Activated T-cell treated with anti-CD3 and anti-CD28 coated beads for 48 hours (primary cell): ENCODE results near the gene BEAN1.
A peak's percentile ranks its signal among the peaks of the same experiment; 100 is the strongest.

Experiments
- DNase-seq: peaks from one replicate; pipeline ENCODE4 v3.0.0-alpha.2; 2020; ENCODE audit warnings: low read depth

The BEAN1 gene

DNA sequence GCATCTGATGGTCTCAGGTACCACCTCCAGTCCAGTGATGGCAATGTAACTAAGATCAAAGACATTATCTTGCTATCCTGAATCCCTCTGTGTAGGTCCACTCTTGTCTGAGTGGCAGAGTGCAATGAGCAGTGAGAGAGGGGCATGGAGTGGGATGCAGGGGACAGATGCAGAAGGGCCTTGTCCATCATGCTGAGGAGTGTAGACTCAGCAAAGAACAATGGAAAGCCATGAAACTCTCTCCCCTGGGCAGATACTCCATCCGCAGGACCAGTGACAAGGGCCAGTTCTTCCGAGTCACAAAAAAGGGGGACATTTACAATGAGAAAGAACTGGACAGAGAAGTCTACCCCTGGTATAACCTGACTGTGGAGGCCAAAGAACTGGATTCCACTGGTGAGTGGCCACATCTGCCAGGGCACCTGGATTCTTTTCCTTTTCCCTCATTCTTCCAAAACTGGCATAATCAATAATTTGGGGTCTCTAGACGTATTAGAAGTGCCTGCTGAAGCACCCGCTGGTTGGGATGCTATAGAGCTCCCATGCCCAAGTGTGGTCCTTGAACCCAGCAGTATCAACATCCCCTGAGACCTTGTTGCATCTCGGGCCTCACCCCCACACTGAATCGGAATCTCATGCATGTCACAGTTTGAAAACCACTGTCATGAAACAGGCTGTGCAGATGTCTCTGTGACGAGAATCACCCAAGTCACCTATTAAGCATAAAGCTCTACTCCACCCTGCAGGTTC, 31.1 kb upstream of the BEAN1 start:
- DNase-seq, result no peak

DNA sequence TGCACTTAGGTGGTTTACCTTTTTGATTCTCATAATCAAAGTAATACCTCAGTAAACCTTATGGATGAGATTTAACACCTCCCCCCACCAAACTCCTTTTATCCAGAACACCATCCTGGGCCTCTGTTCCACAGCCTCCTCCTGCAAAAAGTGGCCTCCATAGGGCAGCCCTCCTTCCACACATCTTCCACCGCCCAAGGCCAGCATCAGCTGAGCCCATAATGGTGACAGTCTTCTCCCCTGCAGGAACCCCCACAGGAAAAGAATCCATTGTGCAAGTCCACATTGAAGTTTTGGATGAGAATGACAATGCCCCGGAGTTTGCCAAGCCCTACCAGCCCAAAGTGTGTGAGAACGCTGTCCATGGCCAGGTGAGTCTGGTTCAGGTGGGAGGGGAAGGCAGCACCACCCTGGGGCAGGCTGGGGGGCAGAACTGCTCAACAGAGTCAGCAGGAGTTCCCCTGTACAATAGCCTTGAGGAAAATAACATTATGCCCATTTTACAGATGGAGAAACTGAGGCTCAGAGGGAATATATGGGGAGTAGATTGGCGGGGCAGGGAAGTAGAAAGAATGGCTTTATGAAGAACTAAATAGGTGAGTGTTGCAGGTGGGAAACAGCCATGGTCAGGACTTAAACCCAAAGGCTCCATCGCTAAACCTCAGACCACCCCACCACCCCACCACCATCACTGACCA, 29.2 kb upstream of the BEAN1 start:
- no peak for DNase-seq

DNA sequence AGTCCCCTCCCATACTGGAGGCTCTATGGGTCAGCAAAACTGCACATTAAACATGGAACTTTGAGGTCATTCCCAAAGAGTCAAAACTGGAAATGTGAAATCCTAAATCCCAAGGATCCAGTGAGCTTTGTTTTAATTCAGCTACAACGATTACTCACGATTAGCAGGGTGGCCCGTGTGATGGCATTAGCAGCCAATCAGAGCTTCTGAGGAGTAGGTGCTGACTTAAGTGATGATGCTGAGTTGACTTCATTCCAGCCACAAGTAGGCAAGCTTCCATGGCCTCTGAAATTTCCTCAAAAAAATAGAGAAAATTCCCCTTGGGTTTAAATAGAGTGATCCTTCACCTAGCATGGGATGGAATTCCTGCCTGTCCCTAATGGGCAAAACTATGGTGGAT, 28.1 kb upstream of the BEAN1 start:
- no peak for DNase-seq

DNA sequence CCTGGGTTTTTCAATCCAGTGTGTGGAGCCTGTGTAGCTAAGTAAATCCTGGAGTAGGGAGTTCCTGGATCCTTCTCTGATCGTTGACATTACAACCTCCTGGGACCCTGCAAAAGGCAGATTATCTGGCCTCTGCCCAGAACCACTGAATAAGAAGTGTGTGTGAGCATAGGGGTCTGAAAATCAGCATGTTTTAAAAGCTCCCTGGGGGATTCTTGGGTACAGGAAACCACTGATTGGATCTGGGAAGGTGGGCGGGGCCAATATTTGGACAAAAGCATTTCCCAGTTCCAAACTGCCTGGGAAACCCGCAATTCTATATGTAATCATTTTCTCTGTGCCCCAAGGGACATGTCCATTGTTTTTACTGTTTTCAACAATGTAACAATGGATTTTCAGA, 27.2 kb upstream of the BEAN1 start:
- DNase-seq, result no peak

DNA sequence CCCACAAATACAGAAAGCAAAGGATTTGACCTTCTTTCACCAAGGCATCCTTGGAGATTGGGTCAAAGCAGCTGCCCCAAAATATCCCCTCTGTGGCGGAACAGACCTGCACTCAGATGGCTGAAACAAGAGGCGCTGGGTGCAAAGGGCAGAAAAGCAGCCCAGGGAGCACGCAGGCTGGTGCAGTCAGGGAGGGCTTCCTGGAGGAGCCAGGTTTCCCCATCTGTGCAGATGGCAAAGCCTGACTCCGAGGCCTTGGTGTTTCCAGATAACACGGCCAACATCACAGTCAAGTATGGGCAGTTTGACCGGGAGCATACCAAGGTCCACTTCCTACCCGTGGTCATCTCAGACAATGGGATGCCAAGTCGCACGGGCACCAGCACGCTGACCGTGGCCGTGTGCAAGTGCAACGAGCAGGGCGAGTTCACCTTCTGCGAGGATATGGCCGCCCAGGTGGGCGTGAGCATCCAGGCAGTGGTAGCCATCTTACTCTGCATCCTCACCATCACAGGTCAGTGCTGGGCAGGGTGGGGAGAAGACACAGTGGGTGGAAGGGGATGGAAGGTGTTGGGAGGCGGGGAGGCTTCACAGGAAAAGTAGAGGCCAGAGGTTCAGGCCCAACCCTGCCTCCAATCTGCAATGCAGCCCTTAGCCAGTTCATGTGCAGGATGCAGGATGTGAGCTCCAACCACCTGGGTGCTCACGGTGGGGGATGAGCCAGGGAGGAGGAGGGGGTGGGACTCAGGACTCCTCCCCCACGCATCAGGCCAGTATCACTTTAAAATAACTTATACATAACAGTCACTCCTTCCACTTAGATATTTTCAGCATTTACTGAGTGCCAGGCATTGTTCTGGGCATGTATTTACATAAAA, 26.4 kb upstream of the BEAN1 start:
- no peak for DNase-seq

DNA sequence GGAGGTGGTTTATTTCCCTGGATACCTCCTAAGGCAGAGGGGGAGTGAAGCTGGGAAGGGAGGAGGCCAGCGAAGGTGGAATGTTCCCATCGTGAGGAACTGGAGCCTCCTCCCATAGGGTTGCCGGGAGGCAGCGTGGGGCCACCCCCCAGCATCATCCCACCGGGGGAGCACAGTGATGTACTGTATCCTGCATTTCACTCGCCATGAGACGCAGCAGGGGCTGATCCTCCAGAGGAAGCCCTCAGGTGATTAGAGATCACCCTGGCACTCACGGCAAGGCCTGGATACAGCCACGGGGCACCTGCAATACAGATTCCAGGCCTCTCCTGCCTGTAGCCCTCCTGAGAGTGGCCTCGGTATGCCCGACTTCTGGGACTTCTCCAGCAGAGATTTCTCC, 25.5 kb upstream of the BEAN1 start:
- no peak for DNase-seq

DNA sequence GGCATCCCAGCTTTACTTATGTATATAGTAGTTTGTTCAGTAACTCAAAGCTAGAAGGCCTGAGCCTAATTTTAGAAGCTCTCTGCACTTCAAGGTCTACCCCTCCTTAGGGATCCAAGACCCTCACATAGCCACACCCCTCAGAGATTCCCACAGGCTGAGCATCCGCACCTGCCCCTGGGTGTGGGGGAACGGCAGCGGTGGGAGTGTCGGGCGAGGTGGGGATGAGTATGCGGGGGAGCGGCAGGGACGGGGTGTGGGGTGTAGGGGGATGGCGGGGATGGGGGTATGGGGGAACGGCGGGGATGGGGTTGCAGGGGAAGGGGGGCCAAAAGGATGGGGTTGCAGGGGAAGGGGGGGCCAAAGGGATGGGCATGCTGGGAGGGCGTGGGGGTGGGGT, 24.9 kb upstream of the BEAN1 start:
- DNase-seq, result no peak

DNA sequence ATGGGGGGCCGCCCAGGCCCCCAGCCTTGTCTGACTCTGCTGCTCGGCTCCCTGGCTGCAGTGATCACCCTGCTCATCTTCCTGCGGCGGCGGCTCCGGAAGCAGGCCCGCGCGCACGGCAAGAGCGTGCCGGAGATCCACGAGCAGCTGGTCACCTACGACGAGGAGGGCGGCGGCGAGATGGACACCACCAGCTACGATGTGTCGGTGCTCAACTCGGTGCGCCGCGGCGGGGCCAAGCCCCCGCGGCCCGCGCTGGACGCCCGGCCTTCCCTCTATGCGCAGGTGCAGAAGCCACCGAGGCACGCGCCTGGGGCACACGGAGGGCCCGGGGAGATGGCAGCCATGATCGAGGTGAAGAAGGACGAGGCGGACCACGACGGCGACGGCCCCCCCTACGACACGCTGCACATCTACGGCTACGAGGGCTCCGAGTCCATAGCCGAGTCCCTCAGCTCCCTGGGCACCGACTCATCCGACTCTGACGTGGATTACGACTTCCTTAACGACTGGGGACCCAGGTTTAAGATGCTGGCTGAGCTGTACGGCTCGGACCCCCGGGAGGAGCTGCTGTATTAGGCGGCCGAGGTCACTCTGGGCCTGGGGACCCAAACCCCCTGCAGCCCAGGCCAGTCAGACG, 24.4 kb upstream of the BEAN1 start:
- DNase-seq, result no peak

DNA sequence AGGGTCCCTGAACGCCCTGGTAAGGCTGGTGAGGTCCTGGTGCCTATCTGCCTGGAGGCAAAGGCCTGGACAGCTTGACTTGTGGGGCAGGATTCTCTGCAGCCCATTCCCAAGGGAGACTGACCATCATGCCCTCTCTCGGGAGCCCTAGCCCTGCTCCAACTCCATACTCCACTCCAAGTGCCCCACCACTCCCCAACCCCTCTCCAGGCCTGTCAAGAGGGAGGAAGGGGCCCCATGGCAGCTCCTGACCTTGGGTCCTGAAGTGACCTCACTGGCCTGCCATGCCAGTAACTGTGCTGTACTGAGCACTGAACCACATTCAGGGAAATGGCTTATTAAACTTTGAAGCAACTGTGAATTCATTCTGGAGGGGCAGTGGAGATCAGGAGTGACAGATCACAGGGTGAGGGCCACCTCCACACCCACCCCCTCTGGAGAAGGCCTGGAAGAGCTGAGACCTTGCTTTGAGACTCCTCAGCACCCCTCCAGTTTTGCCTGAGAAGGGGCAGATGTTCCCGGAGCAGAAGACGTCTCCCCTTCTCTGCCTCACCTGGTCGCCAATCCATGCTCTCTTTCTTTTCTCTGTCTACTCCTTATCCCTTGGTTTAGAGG, 23.5 kb upstream of the BEAN1 start:
- no peak for DNase-seq

DNA sequence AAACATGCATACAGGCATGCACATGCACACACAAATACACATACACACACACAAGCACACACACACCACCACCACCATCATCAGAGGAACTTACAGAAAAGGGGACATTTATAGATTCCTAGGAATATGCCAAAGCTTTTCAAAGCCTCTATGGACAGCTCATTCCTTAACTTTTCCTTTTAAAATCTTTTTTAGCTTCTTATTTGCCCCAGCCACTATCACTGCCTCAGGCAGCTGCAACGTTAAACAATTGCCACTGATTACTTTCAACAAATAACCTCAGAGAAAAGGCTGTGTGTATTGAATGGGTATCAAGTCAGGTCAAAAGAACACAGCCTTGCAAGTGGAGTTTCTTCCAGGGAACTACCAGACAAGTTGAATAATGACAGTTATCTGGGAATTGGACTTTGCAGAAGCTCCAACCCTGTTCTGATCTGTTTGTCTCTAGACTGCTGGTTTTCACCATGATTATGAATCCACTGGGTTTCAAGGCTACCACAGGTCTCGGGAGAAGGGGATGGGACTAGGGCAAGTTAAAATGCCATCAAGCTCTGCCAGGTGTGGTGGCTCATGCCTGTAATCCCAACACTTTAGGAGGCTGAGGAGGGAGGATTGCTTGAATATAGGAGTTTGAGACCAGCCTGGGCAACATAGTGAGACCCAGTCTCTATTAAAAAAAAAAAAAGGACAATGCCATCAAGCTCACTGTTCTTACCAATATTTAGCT, 21.9 kb upstream of the BEAN1 start:
- DNase-seq, result no peak

DNA sequence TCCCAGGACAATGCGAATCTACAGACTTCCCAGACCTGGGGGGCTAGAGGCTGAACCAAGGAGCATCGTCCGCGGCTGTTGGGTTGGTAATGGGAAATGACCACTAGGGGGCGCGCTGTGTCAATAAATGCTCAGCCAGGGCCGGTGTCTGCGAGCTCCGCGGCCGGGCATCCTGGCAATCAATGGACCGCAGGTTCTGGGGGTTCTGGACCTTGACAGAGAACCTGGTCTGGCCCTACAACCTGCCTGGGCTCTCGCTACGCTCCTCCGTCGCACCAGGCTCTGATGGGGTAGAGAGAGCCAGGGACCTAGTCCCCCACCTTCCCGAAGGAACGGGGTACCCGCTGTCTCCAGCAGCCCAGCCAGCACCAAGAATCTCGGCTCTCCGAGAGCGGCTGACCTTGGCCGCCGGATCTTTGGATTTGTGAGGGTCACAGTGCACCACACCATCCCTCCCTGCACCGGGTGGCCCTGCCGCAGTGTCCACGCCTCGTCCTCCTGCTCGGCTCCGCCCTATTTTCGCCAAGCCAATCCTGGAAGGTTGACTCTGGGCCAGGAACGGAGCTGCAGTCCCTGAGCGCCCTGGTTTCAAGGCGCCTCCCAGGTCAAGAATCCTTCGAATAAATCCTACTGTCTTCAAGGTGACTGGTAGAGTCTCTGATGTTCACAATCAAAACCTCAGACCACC, 20.4 kb upstream of the BEAN1 start:
- peak; percentile 80 for DNase-seq

DNA sequence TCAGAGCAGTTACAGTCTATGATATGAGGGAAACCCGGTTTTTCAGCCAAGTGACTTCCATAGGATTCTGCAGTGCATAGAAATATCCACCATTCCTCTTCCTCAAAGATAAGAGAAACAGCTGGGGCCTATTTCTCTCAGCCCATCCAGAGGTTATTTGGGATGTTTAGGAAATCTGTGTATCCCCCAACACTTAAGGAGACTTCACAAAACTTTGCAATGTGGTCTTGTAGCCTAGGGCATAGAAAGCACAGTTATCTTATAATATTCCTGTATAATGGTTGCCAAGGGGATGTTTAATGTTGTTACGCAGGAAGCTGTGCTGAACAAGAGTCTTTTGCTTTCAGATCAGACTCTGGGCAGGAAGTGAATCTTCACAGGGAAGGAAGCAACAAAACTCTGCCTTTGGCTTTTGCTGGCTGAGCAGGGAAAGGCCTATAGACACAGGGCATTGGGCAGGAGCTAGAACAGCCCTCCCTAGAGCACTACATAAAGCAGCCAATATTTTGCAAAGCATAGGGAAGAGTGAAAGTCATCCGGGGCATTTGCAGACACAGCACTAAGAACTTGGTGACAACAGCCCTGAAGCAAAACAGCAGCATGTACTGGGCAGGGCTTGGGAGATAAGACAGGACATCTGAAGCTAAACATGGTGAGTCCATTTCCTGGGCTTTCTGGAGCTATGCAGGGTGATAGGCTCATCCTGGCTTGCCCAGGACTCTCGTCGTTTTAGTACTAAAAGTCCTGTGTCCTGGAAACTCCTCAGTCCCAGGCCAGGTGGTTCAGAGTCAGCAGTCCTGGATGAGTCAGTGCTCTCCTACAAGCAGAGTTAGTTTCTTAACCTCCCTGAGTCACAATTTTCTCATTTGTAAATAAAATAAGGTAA, 18.7 kb upstream of the BEAN1 start:
- no peak for DNase-seq

DNA sequence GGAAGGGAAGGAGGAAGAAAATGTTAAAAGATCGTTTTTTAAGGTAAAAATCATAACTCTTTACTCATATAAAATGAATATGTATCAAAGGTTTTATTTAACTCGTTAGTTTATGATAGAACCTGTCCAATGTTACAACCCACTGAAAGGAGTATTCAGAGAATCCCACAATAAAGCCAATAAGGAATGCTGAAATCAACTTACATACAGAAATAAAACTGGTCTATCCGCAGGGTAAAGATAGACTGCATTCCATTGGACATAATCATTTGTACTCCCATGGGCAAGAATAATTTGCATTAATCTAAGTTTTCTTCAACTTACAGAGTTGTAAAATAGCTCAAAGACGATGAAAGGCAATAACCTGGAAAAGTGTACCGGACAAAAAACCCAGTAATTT, 17.9 kb upstream of the BEAN1 start:
- no peak for DNase-seq

DNA sequence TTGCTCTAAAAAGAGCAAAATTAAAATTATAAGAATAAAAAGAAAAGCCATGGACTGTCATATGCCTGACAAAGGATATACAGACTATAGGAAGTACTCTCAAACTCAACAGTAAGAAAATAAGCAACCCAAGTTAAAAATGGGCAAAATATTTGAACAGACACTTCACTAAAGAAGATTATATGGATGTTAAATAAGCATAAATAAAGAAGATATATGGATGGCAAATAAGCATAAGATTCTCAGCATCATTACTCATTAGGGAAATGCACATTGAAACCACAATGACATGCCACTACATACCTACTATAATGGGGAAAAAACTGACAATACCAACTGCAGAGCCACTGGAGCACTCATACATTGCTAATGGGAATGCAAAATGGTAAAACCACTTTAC, 14.9 kb upstream of the BEAN1 start:
- no peak for DNase-seq

DNA sequence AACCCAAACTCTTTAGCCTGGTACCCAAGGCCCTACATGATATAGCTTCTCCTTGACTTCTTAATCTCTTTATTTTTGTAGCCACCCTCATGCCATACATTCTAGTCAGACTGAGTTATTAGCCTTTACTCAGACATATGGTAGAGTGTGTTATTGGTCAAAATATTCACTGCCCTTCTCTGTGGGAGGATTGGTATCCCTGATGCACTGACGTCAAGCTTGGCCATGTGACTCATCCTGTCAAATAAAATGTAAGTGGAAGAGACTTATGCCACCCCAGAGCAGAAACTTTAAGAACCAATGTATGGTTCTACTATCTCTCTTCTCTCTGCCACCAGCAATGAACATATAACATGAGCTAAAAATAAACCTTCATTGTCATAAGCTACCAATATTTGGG, 12.2 kb upstream of the BEAN1 start:
- DNase-seq, result no peak

DNA sequence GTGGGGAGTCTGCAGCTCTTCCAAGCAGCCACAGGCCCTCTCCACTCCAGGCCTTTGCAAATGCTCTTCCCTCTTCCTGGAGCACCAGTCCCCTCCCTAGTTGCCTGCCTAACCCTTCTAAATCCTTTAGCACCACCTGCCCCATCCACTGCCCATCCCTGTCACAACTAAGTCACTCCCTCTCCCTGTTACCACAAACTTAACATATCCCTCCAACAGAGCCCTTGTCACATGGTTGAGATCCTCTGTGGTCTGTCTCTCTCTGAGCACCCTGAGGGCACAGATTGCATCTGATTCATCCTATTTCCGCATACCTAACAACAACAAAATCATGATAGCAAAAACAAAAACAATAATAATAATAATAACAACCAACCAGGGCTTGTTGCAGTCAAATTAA, 11.0 kb upstream of the BEAN1 start:
- DNase-seq, result no peak

DNA sequence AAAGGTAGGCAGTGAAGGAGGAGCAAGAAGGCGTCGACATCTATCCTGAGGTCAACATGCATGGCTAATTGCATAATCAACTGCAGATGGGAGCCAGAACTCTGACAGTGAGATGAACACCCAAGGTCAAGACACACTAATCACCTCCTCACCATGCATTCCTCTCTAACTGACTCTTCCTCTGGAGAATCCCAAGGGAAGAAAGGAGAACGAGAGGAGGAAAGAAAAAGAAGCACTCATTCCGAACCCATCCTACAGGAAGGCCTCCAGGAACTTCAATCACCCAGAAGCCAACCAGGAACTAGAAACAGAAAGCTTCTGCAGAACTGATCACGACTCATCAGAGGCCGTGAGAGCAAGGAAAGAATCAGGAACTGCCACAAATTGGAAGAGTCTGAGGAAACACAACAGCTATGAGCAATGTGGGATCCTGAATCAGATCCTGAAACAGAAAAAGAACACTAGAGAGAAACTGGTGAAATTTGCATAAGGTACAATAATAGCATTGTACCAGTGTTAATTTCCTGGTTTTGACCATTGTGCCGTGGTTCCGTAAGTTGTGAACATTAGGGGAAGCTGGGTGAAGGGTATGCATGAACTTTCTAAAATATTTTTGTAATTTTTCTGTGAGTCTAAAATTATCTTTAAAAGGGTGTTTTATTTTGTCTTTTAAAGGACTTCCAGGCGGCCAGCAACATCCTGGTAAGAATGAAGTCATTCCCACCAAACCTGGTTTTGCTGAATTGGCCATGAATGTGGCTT, 10.0 kb upstream of the BEAN1 start:
- DNase-seq, result no peak

DNA sequence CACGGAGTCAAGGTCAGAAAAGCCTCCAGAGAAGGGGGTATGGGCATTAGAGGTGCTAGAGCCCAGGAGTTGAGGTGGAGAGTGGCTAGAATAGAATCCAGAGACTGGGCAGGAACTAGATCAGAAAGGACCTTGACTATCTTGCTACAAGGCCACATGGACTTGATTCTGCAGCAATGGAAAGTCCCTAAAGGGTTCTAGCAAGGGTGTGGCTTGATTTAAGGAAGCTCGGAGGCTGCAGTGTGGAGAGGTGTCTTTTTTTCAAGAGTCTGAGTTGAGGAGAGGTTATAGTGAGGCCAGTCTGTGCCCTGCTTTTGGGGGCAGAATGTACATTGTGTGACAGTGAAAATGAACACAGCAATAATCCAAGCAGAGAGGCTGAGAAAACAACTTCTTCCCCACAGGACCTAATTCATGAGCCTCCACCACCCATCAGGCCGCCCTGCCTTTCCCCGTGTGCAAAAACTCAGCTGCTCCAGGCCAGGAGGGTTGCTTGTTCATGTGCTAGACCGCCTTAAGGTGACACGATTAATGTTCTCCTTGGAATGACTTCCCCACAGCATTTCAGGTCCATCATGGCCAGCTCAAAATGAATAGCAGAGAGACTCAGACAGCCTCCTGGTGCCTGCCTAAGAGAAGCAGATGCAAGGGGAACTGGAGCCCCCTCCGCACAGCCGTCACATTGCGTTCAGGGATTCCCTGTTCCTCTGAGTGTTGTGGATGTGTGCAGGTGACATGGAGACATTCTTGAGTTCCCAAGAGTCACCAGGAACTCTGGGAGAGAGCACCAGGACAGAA, 8.7 kb upstream of the BEAN1 start:
- DNase-seq, result no peak
